HG02642 (cell line): ENCODE data around the gene TMEM256.

ENCODE experiments used
- ATAC-seq: cut with Tn5 transposase; IDR thresholded peaks from one replicate; pipeline ENCODE4 v1.9.1; 2021; ENCODE audit warnings: mild to moderate bottlenecking; ENCODE audit not compliant: unreplicated experiment, poor library complexity

Gene TMEM256

GRCh38 chr17:7431231-7431630 lies 27.3 kb upstream of the TMEM256 start:
- ATAC-seq = no peak

GRCh38 chr17:7429722-7430121 lies 25.8 kb upstream of the TMEM256 start:
- no peak for ATAC-seq

GRCh38 chr17:7428557-7428956 lies 24.7 kb upstream of the TMEM256 start, which contains the start of gene SPEM3:
Gene SPEM3 (plus strand): TSS chr17:7428857. CDS start chr17:7428903, 46 bp downstream.
- no peak for ATAC-seq

GRCh38 chr17:7427549-7427948 lies 23.7 kb upstream of the TMEM256 start:
- ATAC-seq = no peak

GRCh38 chr17:7426896-7427489 lies 23.1 kb upstream of the TMEM256 start:
- no peak for ATAC-seq

- ATAC-seq = no peak
Measured at GRCh38 chr17:7426203-7426863, 22.4 kb upstream of the TMEM256 start.

GRCh38 chr17:7425756-7426155 lies 21.9 kb upstream of the TMEM256 start:
- ATAC-seq = no peak

- ATAC-seq = no peak
Measured at GRCh38 chr17:7425316-7425715, 21.4 kb upstream of the TMEM256 start, which contains the start of gene SPEM2. Gene SPEM2 (plus strand): TSS chr17:7425616. CDS start chr17:7425689, 73 bp downstream.

GRCh38 chr17:7423679-7424078 lies 19.8 kb upstream of the TMEM256 start:
- no peak for ATAC-seq

GRCh38 chr17:7421186-7421585 lies 17.3 kb upstream of the TMEM256 start:
- no peak for ATAC-seq

- no peak for ATAC-seq
Measured at GRCh38 chr17:7419819-7420610, 16.1 kb upstream of the TMEM256 start, which contains the start of gene SPEM1. Gene SPEM1 (plus strand): TSS chr17:7420324. CDS start chr17:7420385, 61 bp downstream.

- no peak for ATAC-seq
Measured at GRCh38 chr17:7418472-7419152, 14.7 kb upstream of the TMEM256 start.

GRCh38 chr17:7417056-7417655 lies 13.3 kb upstream of the TMEM256 start:
- ATAC-seq = no peak

GRCh38 chr17:7416323-7416722 lies 12.4 kb upstream of the TMEM256 start:
- no peak for ATAC-seq

GRCh38 chr17:7415784-7416183 lies 11.9 kb upstream of the TMEM256 start:
- ATAC-seq = no peak

- no peak for ATAC-seq
Measured at GRCh38 chr17:7414837-7415236, 10.9 kb upstream of the TMEM256 start.

GRCh38 chr17:7413346-7413985 lies 9.6 kb upstream of the TMEM256 start:
- ATAC-seq = no peak

- ATAC-seq = no peak
Measured at GRCh38 chr17:7411427-7411750, 7.5 kb upstream of the TMEM256 start.

GRCh38 chr17:7410634-7411426 lies 6.9 kb upstream of the TMEM256 start:
- ATAC-seq = no peak
